ENCODE measurements around the gene SOX11. TPM values are rescaled to one million over a fixed set of nuclear protein-coding genes. Genes with fewer than 3 reads are reported as not detected.

Gene SOX11
- total RNA-seq, 1 experiment from 2014 or later: 24.8 TPM

DNA sequence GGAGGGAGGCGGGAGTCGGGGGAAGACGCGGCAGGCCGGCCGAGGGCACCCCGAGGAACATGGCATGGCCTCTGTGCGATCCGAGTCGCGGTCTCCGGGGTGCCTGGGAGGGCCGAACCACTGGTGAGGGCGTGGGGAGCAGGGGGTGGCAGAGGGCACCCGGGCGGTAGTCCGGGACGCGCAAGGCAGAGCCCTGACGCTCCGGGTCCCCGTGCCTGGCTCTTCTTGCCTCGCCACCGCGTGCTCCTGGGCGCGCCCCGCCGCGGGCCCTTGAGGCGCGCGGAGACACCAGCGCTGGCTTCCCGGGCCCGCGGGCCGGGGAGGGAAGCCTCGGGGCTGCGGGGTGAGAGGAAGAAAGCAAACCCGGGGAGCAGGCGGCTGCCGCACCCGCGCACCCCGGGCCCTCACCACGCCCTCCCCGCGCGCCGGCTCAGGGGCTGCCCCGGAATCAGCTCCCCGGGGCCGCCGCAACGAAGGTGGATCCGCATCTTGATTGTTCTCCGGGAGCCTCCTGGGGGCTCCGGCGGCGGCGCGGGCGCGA is 4.3 kb downstream of the SOX11 start:
- Mint-ChIP-seq H3K4me3 (peak overlapping the region; percentile 92), H3K36me3 (peaks cover 29% of the 10 kb centered on the region), H3K27me3 (ENCODE audit: low read depth) (peaks cover 7% of the 10 kb centered on the region), H3K4me1 (peaks cover 36% of the 10 kb centered on the region), H3K27ac (no peak overlapping the region), H3K9me3 (peaks cover 4% of the 10 kb centered on the region; the same call in 1 of the 2 replicates)
- POLR2A ChIA-PET: interaction anchor here (1.6 kb wide), 1 partner anchor 30 kb away, joined by 13 read pairs; no protein-coding TSS in a partner anchor
- DNase-seq (ENCODE audit: low spot score) (no peak), ATAC-seq (peak; percentile 2)
- CTCF ChIA-PET: no interaction called here
- TF ChIP-seq NFE2L1 (CRISPR knock-in tag; IDR thresholded peaks at IDR 0.05) (no peak), NR1H2 (CRISPR knock-in tag; IDR thresholded peaks at IDR 0.05) (no peak), ZNF232 (CRISPR knock-in tag; IDR thresholded peaks at IDR 0.05) (no peak)
- TF ChIP-seq, protein P1, sequence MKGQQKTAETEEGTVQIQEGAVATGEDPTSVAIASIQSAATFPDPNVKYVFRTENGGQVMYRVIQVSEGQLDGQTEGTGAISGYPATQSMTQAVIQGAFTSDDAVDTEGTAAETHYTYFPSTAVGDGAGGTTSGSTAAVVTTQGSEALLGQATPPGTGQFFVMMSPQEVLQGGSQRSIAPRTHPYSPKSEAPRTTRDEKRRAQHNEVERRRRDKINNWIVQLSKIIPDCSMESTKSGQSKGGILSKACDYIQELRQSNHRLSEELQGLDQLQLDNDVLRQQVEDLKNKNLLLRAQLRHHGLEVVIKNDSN (CRISPR knock-in tag; IDR thresholded peaks at IDR 0.05): peak; percentile 4; the same call in 1 of the 2 replicates
- TF ChIP-seq, protein P2, sequence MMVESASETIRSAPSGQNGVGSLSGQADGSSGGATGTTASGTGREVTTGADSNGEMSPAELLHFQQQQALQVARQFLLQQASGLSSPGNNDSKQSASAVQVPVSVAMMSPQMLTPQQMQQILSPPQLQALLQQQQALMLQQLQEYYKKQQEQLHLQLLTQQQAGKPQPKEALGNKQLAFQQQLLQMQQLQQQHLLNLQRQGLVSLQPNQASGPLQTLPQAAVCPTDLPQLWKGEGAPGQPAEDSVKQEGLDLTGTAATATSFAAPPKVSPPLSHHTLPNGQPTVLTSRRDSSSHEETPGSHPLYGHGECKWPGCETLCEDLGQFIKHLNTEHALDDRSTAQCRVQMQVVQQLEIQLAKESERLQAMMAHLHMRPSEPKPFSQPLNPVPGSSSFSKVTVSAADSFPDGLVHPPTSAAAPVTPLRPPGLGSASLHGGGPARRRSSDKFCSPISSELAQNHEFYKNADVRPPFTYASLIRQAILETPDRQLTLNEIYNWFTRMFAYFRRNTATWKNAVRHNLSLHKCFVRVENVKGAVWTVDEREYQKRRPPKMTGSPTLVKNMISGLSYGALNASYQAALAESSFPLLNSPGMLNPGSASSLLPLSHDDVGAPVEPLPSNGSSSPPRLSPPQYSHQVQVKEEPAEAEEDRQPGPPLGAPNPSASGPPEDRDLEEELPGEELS (CRISPR knock-in tag; IDR thresholded peaks at IDR 0.05): 0 out of 2 replicates have a peak, but pooled peaks have one; percentile 10

DNA sequence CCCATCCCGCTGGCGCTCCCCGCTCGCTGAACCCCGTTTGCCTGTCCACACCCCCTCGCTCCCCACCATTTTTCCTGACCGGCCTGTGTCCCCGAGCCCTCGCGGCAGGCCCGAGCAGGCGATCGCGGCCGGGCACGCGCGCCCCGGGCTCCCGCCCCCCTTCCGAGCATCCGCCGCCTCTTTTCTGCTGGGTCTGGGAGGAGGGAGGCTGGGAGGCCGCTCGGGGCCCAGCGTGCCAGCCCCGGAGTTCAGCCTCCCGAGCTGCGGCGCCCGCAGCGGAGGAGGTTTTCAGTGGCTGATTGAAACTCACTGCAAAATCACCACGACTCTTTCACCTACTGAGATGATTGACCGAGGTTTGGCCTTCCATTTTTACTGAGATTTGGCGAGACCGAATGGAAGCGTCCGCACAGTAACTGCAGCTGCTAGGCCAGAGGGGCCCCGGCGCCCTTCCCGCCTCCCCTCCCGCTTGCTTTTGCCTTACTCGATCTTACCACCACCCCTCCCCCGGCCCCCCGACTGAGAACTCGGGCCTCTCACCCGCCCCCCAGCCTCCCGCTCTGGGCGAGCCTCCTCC is 4.8 kb downstream of the SOX11 start:
- Mint-ChIP-seq H3K4me3 (peak overlapping the region; percentile 68), H3K9me3 (peaks cover 4% of the 10 kb centered on the region; the same call in 1 of the 2 replicates), H3K27me3 (ENCODE audit: low read depth) (peaks cover 7% of the 10 kb centered on the region), H3K4me1 (peaks cover 37% of the 10 kb centered on the region), H3K36me3 (peaks cover 34% of the 10 kb centered on the region), H3K27ac (no peak overlapping the region)
- TF ChIP-seq NR3C1 (CRISPR knock-in tag; conservative IDR thresholded peaks at IDR 0.05; ENCODE audit: low read depth): no peak
- TF ChIP-seq, protein P3, sequence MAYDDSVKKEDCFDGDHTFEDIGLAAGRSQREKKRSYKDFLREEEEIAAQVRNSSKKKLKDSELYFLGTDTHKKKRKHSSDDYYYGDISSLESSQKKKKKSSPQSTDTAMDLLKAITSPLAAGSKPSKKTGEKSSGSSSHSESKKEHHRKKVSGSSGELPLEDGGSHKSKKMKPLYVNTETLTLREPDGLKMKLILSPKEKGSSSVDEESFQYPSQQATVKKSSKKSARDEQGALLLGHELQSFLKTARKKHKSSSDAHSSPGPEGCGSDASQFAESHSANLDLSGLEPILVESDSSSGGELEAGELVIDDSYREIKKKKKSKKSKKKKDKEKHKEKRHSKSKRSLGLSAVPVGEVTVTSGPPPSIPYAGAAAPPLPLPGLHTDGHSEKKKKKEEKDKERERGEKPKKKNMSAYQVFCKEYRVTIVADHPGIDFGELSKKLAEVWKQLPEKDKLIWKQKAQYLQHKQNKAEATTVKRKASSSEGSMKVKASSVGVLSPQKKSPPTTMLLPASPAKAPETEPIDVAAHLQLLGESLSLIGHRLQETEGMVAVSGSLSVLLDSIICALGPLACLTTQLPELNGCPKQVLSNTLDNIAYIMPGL (CRISPR knock-in tag; IDR thresholded peaks at IDR 0.05): peak; percentile 32; the same call in 1 of the 2 replicates
- DNase-seq (ENCODE audit: low spot score) (peak; percentile 42), ATAC-seq (peak; percentile 8)
- CTCF ChIA-PET: no interaction called here
- POLR2A ChIA-PET: interaction anchor here (1.6 kb wide), 1 partner anchor 30 kb away, joined by 13 read pairs; no protein-coding TSS in a partner anchor

DNA sequence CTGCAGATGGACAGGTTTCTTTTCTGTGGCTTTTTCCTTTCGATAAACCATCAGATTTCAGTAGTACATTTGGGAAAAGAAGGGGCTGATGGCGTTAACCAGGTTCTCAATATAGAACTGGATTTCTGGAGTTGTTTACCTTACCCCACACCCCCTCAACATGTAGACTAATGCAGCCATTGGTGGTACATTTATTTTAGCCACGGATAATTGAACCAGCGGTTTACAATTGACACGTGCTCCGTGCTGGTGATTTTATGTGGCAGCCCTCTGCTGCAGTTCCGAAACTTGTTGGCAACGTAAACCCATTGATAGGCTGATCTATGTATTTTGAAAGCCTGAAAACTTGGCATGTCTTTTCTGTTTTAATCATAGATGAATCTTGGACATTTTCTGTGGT is 5.4 kb downstream of the SOX11 start:
- Mint-ChIP-seq H3K4me3 (peak overlapping the region; percentile 68), H3K4me1 (peaks cover 37% of the 10 kb centered on the region), H3K9me3 (peaks cover 6% of the 10 kb centered on the region; the same call in 1 of the 2 replicates), H3K27me3 (ENCODE audit: low read depth) (peaks cover 7% of the 10 kb centered on the region), H3K36me3 (peaks cover 37% of the 10 kb centered on the region), H3K27ac (peak overlapping the region; percentile 86)
- DNase-seq (ENCODE audit: low spot score) (no peak), ATAC-seq (no peak)
- no peak for TF ChIP-seq GABPB1 (CRISPR knock-in tag; IDR thresholded peaks at IDR 0.05)
- POLR2A ChIA-PET: interaction anchor here (1.6 kb wide), 1 partner anchor 29 kb away, joined by 13 read pairs; no protein-coding TSS in a partner anchor
- CTCF ChIA-PET: no interaction called here

DNA sequence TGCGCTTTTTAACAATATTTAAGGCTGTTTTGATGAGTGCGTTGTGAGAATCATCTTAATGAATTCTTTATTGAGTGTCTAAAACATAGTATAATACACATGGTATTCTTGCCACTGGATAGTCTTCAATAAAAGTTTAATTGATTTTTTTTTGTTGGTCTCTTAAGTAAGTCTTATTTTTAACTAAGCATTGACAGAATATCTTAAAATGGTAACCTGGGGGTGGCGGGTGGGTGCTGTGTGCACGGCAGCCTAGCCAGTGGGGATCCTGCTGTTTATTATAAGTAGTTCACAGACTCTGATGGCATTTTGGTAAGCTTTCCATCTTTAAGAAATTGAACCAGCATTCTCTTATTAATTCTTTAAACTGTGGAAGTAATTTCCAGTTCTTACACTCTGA is 6.0 kb downstream of the SOX11 start:
- Mint-ChIP-seq H3K36me3 (peaks cover 43% of the 10 kb centered on the region), H3K4me3 (peak overlapping the region; percentile 68), H3K9me3 (peaks cover 8% of the 10 kb centered on the region; the same call in 1 of the 2 replicates), H3K4me1 (peaks cover 43% of the 10 kb centered on the region), H3K27ac (no peak overlapping the region; the same call in 1 of the 2 replicates), H3K27me3 (ENCODE audit: low read depth) (peaks cover 7% of the 10 kb centered on the region)
- ATAC-seq (no peak), DNase-seq (ENCODE audit: low spot score) (no peak)
- CTCF ChIA-PET: no interaction called here
- POLR2A ChIA-PET: no interaction called here
- TF ChIP-seq, protein P4, sequence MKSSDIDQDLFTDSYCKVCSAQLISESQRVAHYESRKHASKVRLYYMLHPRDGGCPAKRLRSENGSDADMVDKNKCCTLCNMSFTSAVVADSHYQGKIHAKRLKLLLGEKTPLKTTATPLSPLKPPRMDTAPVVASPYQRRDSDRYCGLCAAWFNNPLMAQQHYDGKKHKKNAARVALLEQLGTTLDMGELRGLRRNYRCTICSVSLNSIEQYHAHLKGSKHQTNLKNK (CRISPR knock-in tag; IDR thresholded peaks at IDR 0.05): no peak
- TF ChIP-seq, protein P5, sequence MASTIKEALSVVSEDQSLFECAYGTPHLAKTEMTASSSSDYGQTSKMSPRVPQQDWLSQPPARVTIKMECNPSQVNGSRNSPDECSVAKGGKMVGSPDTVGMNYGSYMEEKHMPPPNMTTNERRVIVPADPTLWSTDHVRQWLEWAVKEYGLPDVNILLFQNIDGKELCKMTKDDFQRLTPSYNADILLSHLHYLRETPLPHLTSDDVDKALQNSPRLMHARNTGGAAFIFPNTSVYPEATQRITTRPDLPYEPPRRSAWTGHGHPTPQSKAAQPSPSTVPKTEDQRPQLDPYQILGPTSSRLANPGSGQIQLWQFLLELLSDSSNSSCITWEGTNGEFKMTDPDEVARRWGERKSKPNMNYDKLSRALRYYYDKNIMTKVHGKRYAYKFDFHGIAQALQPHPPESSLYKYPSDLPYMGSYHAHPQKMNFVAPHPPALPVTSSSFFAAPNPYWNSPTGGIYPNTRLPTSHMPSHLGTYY (CRISPR knock-in tag; IDR thresholded peaks at IDR 0.05): no peak
- TF ChIP-seq RELA (CRISPR knock-in tag; IDR thresholded peaks at IDR 0.05; ENCODE audit: borderline replicate concordance) (no peak), ZNF121 (CRISPR knock-in tag; IDR thresholded peaks at IDR 0.05) (no peak), ESRRA (CRISPR knock-in tag; IDR thresholded peaks at IDR 0.05; ENCODE audit: borderline replicate concordance) (no peak), EMX1 (CRISPR knock-in tag; IDR thresholded peaks at IDR 0.05) (no peak)
- TF ChIP-seq, protein P6, sequence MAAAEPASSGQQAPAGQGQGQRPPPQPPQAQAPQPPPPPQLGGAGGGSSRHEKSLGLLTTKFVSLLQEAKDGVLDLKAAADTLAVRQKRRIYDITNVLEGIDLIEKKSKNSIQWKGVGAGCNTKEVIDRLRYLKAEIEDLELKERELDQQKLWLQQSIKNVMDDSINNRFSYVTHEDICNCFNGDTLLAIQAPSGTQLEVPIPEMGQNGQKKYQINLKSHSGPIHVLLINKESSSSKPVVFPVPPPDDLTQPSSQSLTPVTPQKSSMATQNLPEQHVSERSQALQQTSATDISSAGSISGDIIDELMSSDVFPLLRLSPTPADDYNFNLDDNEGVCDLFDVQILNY (CRISPR knock-in tag; IDR thresholded peaks at IDR 0.05): no peak
- TF ChIP-seq, protein P7, sequence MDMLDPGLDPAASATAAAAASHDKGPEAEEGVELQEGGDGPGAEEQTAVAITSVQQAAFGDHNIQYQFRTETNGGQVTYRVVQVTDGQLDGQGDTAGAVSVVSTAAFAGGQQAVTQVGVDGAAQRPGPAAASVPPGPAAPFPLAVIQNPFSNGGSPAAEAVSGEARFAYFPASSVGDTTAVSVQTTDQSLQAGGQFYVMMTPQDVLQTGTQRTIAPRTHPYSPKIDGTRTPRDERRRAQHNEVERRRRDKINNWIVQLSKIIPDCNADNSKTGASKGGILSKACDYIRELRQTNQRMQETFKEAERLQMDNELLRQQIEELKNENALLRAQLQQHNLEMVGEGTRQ (CRISPR knock-in tag; IDR thresholded peaks at IDR 0.05): no peak

Data from WTC11 (cell line).